IMR-90 (cell line): Measurements from ENCODE around the gene ACTA1. TPM values are rescaled to one million over a fixed set of nuclear protein-coding genes. Genes with fewer than 3 reads are reported as not detected.

Experiments used
- ATAC-seq: fragments of 200-7000 bp; cut with Tn5 transposase; 2 replicates; pipeline ENCODE4 v1.9.1; 2020; ENCODE audit warnings: low read depth, mild to moderate bottlenecking, moderate library complexity
- BruUV-seq: library from RNA; stranded (reverse); fragments of 400-500 nt; replicated peaks from 2 replicates; lab custom pipeline; 2021; lab: Mats Ljungman, UMichigan
- CTCF ChIA-PET: fragments of 300-600 bp; formaldehyde crosslinking; extraction: SDS; loops from one replicate; lab custom pipeline; 2021; ENCODE audit warnings: antibody characterized with exemption; lab: Yijun Ruan, JAX
- POLR2A ChIA-PET: fragments of 300-600 bp; sonication (Branson Sonifier 250); formaldehyde crosslinking; loops from one replicate; lab custom pipeline; 2022; ENCODE audit warnings: antibody characterized with exemption; ENCODE audit not compliant: unreplicated experiment; lab: Charles Lee
- DNase-seq: peaks from one replicate; pipeline ENCODE4 v3.0.0; 2013
- H2AFZ ChIP-seq: replicated peaks from 2 replicates; pipeline ENCODE3; 2013; ENCODE audit warnings: low read length, mild to moderate bottlenecking; ENCODE audit not compliant: poor library complexity
- H2AK5ac ChIP-seq: 2 replicates; pipeline ENCODE4 v1.6.1; 2013; ENCODE audit warnings: low read depth, low read length, inconsistent platforms
- H2AK9ac ChIP-seq: replicated peaks from 2 replicates; pipeline ENCODE3; 2013; ENCODE audit warnings: mild to moderate bottlenecking, low read depth, low read length, moderate library complexity; ENCODE audit not compliant: poor library complexity
- H2BK120ac ChIP-seq: 2 replicates; pipeline ENCODE4 v1.6.1; 2013; ENCODE audit warnings: low read depth, low read length, inconsistent platforms
- H2BK15ac ChIP-seq: 3 replicates; pipeline ENCODE4 v1.6.1; 2013; ENCODE audit warnings: low read depth, low read length, inconsistent platforms
- H2BK20ac ChIP-seq: 2 replicates; pipeline ENCODE4 v1.6.1; 2013; ENCODE audit warnings: low read depth, mild to moderate bottlenecking, inconsistent platforms, low read length, moderate library complexity
- H2BK5ac ChIP-seq: 2 replicates; pipeline ENCODE4 v1.6.1; 2013; ENCODE audit warnings: mild to moderate bottlenecking, low read depth, low read length, inconsistent platforms; ENCODE audit not compliant: poor library complexity, severe bottlenecking
- H3K14ac ChIP-seq: replicated peaks from 2 replicates; pipeline ENCODE4 v1.6.1; 2013; ENCODE audit warnings: low read depth, low read length, inconsistent platforms
- H3K18ac ChIP-seq: 2 replicates; pipeline ENCODE4 v1.6.1; 2013; ENCODE audit warnings: low read depth, low read length, control low read depth
- H3K23ac ChIP-seq: 2 replicates; pipeline ENCODE4 v1.6.1; 2013; ENCODE audit warnings: low read depth, low read length, inconsistent platforms
- H3K27ac ChIP-seq: 2 replicates; pipeline ENCODE4 v1.5.1; 2013; ENCODE audit warnings: mild to moderate bottlenecking, control low read depth, low read length; ENCODE audit not compliant: insufficient read depth
- H3K27me3 ChIP-seq: 2 replicates; pipeline ENCODE4 v1.6.1; 2013; ENCODE audit warnings: low read length; ENCODE audit not compliant: control insufficient read depth, insufficient read depth
- H3K36me3 ChIP-seq: 2 replicates; pipeline ENCODE4 v1.6.1; 2013; ENCODE audit warnings: low read length, mixed read lengths; ENCODE audit not compliant: control insufficient read depth, insufficient read depth
- H3K4ac ChIP-seq: 2 replicates; pipeline ENCODE4 v1.6.1; 2013; ENCODE audit warnings: low read depth, low read length, inconsistent platforms
- H3K4me1 ChIP-seq: 2 replicates; pipeline ENCODE4 v1.6.1; 2013; ENCODE audit warnings: low read length, mixed read lengths; ENCODE audit not compliant: control insufficient read depth, insufficient read depth
- H3K4me2 ChIP-seq: 2 replicates; pipeline ENCODE4 v1.6.1; 2013; ENCODE audit warnings: low read depth, mild to moderate bottlenecking, control low read depth, low read length, moderate library complexity
- H3K4me3 ChIP-seq: 2 replicates; pipeline ENCODE4 v1.5.1; 2013; ENCODE audit warnings: low read depth, mild to moderate bottlenecking, control low read depth, low read length, moderate library complexity; ENCODE audit not compliant: insufficient read depth
- H3K56ac ChIP-seq: 2 replicates; pipeline ENCODE4 v1.6.1; 2013; ENCODE audit warnings: low read length, inconsistent platforms; ENCODE audit not compliant: insufficient read depth; ENCODE audit errors: extremely low read depth
- H3K79me1 ChIP-seq, 2 experiments: 2 replicates each; pipeline ENCODE4 v1.6.1; 2013; ENCODE audit warnings: low read length in 2 of 2, inconsistent platforms in 1 of 2, low read depth in 1 of 2
- H3K9ac ChIP-seq: 2 replicates; pipeline ENCODE4 v1.6.1; 2013; ENCODE audit warnings: low read depth, low read length, control low read depth
- H3K9me1 ChIP-seq: 2 replicates; pipeline ENCODE4 v1.6.1; 2013; ENCODE audit warnings: low read length, inconsistent platforms; ENCODE audit not compliant: insufficient read depth
- H3K9me3 ChIP-seq: 2 replicates; pipeline ENCODE4 v1.6.1; 2013; ENCODE audit warnings: low read length; ENCODE audit not compliant: control insufficient read depth, insufficient read depth
- H4K20me1 ChIP-seq: 2 replicates; pipeline ENCODE4 v1.6.1; 2013; ENCODE audit warnings: low read length, inconsistent platforms; ENCODE audit not compliant: insufficient read depth
- H4K5ac ChIP-seq: 2 replicates; pipeline ENCODE4 v1.6.1; 2013; ENCODE audit warnings: mild to moderate bottlenecking, low read depth, low read length, control low read depth
- H4K8ac ChIP-seq, 2 experiments: 2 replicates each; pipeline ENCODE4 v1.6.1; 2013; ENCODE audit warnings: low read depth in 2 of 2, low read length in 2 of 2, control low read depth in 1 of 2, inconsistent platforms in 1 of 2
- H4K91ac ChIP-seq: 2 replicates; pipeline ENCODE4 v1.6.1; 2013; ENCODE audit warnings: low read depth, low read length, inconsistent platforms; ENCODE audit not compliant: insufficient read depth
- BHLHE40 ChIP-seq: fragments of 150-350 bp; IDR thresholded peaks from 2 replicates; pipeline ENCODE4 v1.6.1; 2016; ENCODE audit warnings: mild to moderate bottlenecking, low read depth, low read length
- CEBPB ChIP-seq: IDR thresholded peaks from 2 replicates; pipeline ENCODE4 v1.6.1; 2012; ENCODE audit warnings: low read depth, low read length, improper control_type of control experiment
- CHD1 ChIP-seq: IDR thresholded peaks from 2 replicates; pipeline ENCODE4 v1.6.1; 2012; ENCODE audit warnings: low read depth, low read length, improper control_type of control experiment
- CTCF ChIP-seq: conservative IDR thresholded peaks from 2 replicates; pipeline ENCODE4 v1.5.1; 2012; ENCODE audit warnings: mild to moderate bottlenecking, low read depth, low read length, improper control_type of control experiment
- FOS ChIP-seq: fragments of 150-350 bp; IDR thresholded peaks from 2 replicates; pipeline ENCODE4 v1.6.1; 2016; ENCODE audit warnings: low read depth, low read length
- MAFK ChIP-seq: IDR thresholded peaks from 2 replicates; pipeline ENCODE4 v1.6.1; 2012; ENCODE audit warnings: low read depth, low read length, improper control_type of control experiment
- MAZ ChIP-seq: IDR thresholded peaks from 2 replicates; pipeline ENCODE4 v1.6.1; 2012; ENCODE audit warnings: low read depth, mild to moderate bottlenecking, low read length, improper control_type of control experiment, moderate library complexity, borderline replicate concordance
- MXI1 ChIP-seq: IDR thresholded peaks from 2 replicates; pipeline ENCODE4 v1.6.1; 2012; ENCODE audit warnings: low read depth, mild to moderate bottlenecking, low read length, moderate library complexity, borderline replicate concordance
- NFE2L2 ChIP-seq: fragments of 150-350 bp; IDR thresholded peaks from 2 replicates; pipeline ENCODE4 v1.6.1; 2016; ENCODE audit warnings: low read depth, mild to moderate bottlenecking, low read length
- POLR2A ChIP-seq: IDR thresholded peaks from 2 replicates; pipeline ENCODE4 v1.6.1; 2012; ENCODE audit warnings: mild to moderate bottlenecking, low read depth, low read length
- RAD21 ChIP-seq: IDR thresholded peaks from 2 replicates; pipeline ENCODE4 v1.6.1; 2012; ENCODE audit warnings: low read length, improper control_type of control experiment
- RCOR1 ChIP-seq: IDR thresholded peaks from 2 replicates; pipeline ENCODE4 v1.6.1; 2012; ENCODE audit warnings: mild to moderate bottlenecking, low read length, improper control_type of control experiment; ENCODE audit not compliant: insufficient replicate concordance
- SMC3 ChIP-seq: fragments of 150-350 bp; IDR thresholded peaks from 2 replicates; pipeline ENCODE4 v1.6.1; 2016; ENCODE audit warnings: low read depth, mild to moderate bottlenecking, antibody characterized with exemption, low read length, moderate library complexity
- WGBS, 2 experiments: methylation state at CpG; one replicate each; pipeline versions ENCODE4 v1.1.5 to v1.1.7; 2013; ENCODE audit warnings: missing lambda C conversion rate in 2 of 2; ENCODE audit not compliant: insufficient read length in 1 of 2; ENCODE audit errors: extremely low coverage in 2 of 2; 5-methylcytosine and 5-hydroxymethylcytosine counted together
- dilution Hi-C: fragments of 300-500 bp; cut with HindIII; formaldehyde crosslinking; loops from one replicate; pipeline ENCODE4 v1.14.3; 2018; ENCODE audit warnings: low sequenced_read_pairs; ENCODE audit not compliant: unreplicated experiment
- in situ Hi-C: fragments of 300-500 bp; cut with MboI; formaldehyde crosslinking; loops from 3 replicates; pipeline ENCODE4 v1.14.3; 2019; ENCODE audit warnings: low sequenced_read_pairs, inconsistent platforms, mixed read lengths
- intact Hi-C: fragments of 100-400 bp; cut with micrococcal nuclease; formaldehyde crosslinking; loops from 2 replicates; pipeline ENCODE4 v1.10.0; 2022
- polyA plus RNA-seq, 3 experiments: library from polyadenylated mRNA; depleted of rRNA; stranded (reverse); fragments of >200 nt; gene quantifications; 2 replicates each; pipeline ENCODE4 v1.2.3, GENCODE V29; 2012; ENCODE audit warnings: low replicate concordance in 1 of 3
- total RNA-seq: library from RNA; depleted of rRNA; stranded (reverse); fragments of >200 nt; gene quantifications from 2 replicates; pipeline ENCODE4 v1.2.3, GENCODE V29; 2012
- TF ChIP-seq, protein P1 (sequence below): fragments of 150-350 bp; IDR thresholded peaks from 2 replicates; pipeline ENCODE4 v1.6.1; 2017; ENCODE audit warnings: mild to moderate bottlenecking, antibody characterized with exemption, low read length, low read depth
- TF ChIP-seq, protein P2 (sequence below): fragments of 150-350 bp; IDR thresholded peaks from 2 replicates; pipeline ENCODE4 v1.6.1; 2016; ENCODE audit warnings: low read depth, mild to moderate bottlenecking, low read length, moderate library complexity, borderline replicate concordance

Gene ACTA1
- total and polyA plus RNA-seq, 2 of the 4 experiments (the other 2 are of a cell fraction) = not detected

GRCh38 chr1:229479660-229480399, 45.9 kb upstream of the ACTA1 start:
- Histone ChIP-seq H2BK15ac (no peak overlapping the region), H3K23ac (no peak overlapping the region), H3K36me3 (peaks cover 29% of the 10 kb centered on the region), H3K18ac (no peak overlapping the region), H4K91ac (no peak overlapping the region), H3K9me3 (no peaks in the 10 kb centered on the region), H3K9ac (no peak overlapping the region), H3K27me3 (no peaks in the 10 kb centered on the region), H3K14ac (no peak overlapping the region), H2AFZ (no peak overlapping the region), H2AK5ac (no peak overlapping the region), H2AK9ac (no peak overlapping the region), H3K4me3 (no peak overlapping the region), H2BK120ac (no peak overlapping the region), H4K20me1 (no peaks in the 10 kb centered on the region; the same call in 1 of the 2 replicates), H3K56ac (no peak overlapping the region), H4K8ac (no peak overlapping the region), H3K9me1 (no peaks in the 10 kb centered on the region), H3K79me1 (peaks cover 12 to 15% of the 10 kb centered on the region in 2 experiments; a peak in 3 of 4 replicates), H2BK5ac (no peak overlapping the region), H4K5ac (no peak overlapping the region), H3K27ac (no peak overlapping the region), H2BK20ac (no peak overlapping the region), H3K4ac (no peak overlapping the region), H3K4me1 (no peaks in the 10 kb centered on the region), H3K4me2 (no peak overlapping the region)
- no peak for DNase-seq
- intact Hi-C loops = no loop called here
- in situ Hi-C loops = loop anchor here (5.0 kb wide), 1 partner anchor 223 kb away; no protein-coding TSS in a partner anchor
- BruUV-seq = no TSS peak
- ChIA-PET POLR2A (no interaction called here), CTCF (no interaction called here)
- no peak for ATAC-seq
- 82% methylated on average over 3 of the region's 10 CpGs; no CpG with 5 or more reads in 1 of the 2 experiments for WGBS, 2 experiments
- TF ChIP-seq MAZ = no peak
- no peak for TF ChIP-seq NFE2L2
- no peak for TF ChIP-seq CTCF
- no peak for TF ChIP-seq BHLHE40
- no peak for TF ChIP-seq MAFK
- TF ChIP-seq POLR2A = no peak
- TF ChIP-seq CEBPB = no peak
- TF ChIP-seq CHD1 = no peak
- TF ChIP-seq MXI1 = no peak
- TF ChIP-seq FOS = no peak
- no peak for TF ChIP-seq RAD21
- TF ChIP-seq, protein P1, sequence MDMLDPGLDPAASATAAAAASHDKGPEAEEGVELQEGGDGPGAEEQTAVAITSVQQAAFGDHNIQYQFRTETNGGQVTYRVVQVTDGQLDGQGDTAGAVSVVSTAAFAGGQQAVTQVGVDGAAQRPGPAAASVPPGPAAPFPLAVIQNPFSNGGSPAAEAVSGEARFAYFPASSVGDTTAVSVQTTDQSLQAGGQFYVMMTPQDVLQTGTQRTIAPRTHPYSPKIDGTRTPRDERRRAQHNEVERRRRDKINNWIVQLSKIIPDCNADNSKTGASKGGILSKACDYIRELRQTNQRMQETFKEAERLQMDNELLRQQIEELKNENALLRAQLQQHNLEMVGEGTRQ = no peak
- TF ChIP-seq RCOR1 = no peak
- TF ChIP-seq SMC3 = no peak
- TF ChIP-seq, protein P2, sequence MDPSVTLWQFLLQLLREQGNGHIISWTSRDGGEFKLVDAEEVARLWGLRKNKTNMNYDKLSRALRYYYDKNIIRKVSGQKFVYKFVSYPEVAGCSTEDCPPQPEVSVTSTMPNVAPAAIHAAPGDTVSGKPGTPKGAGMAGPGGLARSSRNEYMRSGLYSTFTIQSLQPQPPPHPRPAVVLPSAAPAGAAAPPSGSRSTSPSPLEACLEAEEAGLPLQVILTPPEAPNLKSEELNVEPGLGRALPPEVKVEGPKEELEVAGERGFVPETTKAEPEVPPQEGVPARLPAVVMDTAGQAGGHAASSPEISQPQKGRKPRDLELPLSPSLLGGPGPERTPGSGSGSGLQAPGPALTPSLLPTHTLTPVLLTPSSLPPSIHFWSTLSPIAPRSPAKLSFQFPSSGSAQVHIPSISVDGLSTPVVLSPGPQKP = no peak
- dilution Hi-C loops = loop anchor here (25.0 kb wide), 1 partner anchor 218 kb away; the partner anchor contains the start of gene RAB4A
